NCI-H128 (cell line): ENCODE data around the gene NCS1.

ENCODE experiments used
- DNase-seq: peaks from one replicate; lab custom pipeline; 2025; ENCODE audit not compliant: unreplicated experiment; lab: John Stamatoyannopoulos, UW

The NCS1 gene

DNA sequence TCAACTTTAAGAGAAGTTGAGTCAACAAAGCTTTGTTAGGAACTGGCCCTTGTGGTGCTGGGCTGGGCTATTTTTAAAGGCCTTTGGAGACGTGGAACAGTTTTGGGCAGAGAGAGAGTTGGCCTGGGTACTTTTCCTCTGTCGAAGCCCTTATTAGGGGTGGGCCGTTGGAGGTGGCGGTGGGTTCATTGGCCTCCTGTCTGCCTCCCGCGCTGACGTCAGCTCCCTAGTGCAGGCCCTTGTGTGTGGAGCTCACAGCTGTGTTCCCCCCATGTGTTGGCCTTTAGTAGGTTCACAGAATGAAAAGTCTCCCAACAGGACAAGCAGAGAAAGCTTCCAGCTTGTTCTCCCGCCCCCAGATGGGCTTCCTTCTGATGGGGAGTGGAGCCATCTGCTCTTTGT lies 2.7 kb downstream of the NCS1 start:
- DNase-seq, result no peak

GRCh38 chr9:130175355-130175754 lies 3.2 kb downstream of the NCS1 start:
- DNase-seq, result no peak

DNA sequence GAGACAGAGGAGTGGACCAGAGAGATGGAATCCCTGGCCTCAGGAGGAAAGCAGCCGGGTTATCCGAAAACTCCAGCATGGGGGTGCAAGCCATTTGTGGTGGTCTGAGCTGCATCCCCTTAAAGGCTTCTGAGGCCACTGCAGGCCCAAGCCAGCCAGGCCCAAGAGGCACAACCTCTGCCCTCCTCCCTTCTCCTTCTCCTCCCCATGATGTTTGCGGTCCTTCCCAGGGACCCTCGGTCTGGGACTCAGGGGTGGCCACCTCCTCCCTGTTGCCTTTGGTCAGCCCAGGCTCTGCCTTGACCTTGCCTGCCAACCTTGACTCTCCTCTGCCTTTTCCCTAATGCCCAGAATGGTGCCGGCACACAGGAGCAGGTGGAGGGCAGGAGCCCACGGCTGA lies 4.6 kb downstream of the NCS1 start:
- no peak for DNase-seq

DNA sequence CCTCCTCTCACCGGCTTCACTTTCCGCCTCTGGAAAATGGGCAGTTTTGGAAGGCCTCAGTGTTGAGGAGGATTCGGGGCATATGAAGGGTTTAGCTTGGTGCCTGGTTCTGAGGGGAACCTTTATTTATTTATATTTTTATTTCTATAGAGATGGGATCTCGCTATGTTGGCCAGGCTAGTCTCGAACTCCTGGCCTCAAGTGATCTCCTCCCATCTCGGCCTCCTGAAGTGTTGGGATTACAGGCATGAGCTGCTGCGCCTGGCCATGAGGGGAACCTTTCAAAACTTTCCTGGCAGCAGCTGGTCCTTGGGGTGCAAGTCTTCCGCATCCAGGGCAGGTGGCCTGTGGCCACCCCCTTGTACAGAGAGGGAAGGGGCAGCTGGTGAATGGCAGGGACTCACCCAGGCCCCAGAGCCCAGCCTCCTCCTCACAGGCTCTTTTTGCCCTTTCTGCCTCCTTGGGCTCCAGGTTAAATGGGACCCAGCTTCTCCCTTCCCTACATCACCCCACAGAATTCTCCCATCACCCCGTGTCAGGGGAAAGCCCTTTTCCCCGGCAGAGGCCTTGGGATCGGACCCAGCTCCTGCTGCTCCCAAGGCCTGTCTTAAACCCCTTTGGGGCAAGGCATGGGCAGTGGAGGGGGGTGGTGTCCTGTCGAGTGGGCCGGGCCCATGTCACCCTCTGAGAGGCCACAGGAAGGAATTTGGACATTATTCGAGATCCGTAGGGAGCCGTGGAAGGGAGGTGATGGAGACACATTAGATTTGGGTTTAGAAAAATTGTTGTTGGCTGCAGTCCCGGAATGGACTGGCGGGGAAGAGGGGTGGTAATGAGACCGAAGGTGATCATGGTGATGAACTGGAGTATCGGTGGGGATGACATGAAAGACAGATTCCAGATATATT lies 5.9 kb downstream of the NCS1 start:
- no peak for DNase-seq

GRCh38 chr9:130179331-130179907 lies 7.2 kb downstream of the NCS1 start:
- no peak for DNase-seq

GRCh38 chr9:130180516-130180915 lies 8.3 kb downstream of the NCS1 start:
- no peak for DNase-seq

DNA sequence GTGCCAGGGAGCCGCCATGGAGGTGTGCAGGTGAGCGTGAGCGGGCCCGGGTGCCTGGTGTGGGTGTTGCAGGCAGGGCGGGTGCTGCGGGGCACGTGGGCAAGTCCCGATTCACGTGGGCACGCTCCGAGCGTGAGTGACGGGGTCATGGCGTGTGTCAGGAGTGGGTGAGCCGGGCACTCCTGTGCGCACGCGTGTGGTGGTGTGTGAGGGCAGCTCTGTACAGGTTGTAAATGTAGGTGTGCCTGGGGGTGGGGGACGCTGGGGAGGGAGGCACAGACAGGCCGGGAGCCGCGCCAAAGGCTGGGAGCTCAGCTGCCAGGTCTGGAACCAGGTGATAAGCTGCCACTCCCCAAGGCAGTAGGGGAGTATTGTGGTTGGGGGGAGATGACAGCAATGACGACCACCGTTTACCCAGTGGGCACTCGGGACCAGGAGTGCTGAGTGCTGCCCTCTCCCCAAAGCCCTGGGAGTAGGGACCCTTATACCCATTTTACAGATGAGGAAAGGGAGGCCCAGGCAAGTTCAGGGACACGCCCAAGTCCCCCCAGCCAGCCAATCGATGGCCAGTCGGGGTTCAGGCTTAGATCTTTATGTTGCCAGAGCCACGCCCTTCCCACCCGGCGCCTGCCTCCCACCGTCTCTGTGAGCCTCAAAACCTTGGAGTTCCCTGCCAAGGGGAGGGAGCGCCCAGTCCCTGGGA lies 9.6 kb downstream of the NCS1 start:
- DNase-seq, result no peak

- DNase-seq, result no peak
These were observed 10.2 kb downstream of the NCS1 start for GRCh38 chr9:130182381-130182909.

- DNase-seq, result no peak
These were observed 11.0 kb downstream of the NCS1 start for GRCh38 chr9:130183133-130183762.

- DNase-seq, result no peak
These were observed 12.8 kb downstream of the NCS1 start for GRCh38 chr9:130185017-130185416.

DNA sequence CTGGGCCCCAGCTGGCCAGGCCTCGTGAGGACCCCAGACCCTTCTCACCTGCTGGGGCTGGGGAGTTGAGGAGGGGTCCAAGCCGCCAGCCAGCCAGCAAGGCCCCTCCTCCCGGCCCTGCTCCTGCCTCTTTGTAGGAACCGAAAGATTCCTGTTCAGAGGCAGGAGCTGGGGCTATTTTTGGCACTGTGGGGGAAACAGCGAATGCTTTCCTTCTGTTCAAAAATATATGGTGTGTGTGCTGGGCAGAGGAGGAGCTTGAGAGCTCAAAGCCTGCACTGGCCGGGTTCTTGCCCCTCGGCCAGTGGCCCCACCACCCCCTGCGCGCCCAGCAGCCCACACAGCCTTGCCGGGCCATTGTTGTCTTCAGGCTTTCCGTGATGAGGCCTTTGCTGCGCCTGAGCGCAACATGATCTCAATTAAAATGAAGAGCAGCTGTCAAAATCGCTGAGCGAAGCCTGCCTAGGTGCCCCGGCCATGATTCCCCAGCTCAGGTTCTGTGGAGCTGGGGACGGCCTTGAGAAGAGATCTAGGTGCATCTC lies 13.4 kb downstream of the NCS1 start:
- DNase-seq, result no peak

- DNase-seq, result no peak
These were observed 13.8 kb downstream of the NCS1 start for GRCh38 chr9:130186051-130186450.

GRCh38 chr9:130186839-130187522 lies 14.8 kb downstream of the NCS1 start:
- no peak for DNase-seq

DNA sequence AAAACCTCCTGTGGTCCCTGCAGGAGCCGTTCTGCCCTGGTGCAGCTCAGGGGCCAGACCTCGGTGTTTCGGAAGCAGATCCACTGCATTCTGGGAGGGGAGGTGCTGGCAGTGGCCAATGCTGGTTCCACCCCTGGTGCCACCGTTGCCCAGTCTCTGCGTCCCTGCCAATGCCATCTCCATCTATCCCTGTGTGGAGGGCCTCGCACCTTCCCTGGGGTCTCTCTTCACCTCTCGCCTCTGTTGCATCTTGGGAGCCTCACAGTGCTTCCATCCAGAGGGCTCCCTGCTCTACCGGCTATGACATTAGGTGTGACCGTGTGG lies 15.3 kb downstream of the NCS1 start:
- DNase-seq, result no peak

DNA sequence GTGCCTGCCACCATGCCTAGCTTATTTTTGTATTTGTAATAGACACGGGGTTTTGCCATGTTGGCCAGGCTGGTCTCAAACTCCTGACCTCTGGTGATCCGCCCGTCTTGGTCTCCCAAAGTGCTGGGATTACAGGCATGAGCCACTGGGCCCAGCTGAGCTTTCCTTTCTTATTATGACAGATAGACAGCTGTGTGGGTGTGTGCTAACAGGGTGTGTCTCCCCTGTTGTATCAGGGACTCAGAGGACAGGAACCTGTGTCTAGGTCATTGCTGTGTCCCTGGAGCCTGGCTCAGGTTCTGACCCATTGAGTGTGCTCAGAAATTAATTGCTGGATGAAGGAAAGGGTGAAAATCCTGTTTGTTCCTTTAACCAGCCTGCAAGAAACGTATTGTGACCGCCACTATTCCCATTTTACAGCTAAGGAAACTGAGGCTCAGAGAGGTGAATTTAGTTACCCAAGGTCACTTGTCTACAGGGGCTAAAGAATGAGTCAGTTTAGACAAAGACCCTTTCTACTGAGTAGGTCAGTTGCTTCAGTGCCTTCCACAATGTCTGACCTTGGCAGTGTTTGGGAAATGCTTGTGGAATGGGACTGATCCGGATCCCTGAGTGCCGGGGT lies 16.8 kb downstream of the NCS1 start:
- no peak for DNase-seq

DNA sequence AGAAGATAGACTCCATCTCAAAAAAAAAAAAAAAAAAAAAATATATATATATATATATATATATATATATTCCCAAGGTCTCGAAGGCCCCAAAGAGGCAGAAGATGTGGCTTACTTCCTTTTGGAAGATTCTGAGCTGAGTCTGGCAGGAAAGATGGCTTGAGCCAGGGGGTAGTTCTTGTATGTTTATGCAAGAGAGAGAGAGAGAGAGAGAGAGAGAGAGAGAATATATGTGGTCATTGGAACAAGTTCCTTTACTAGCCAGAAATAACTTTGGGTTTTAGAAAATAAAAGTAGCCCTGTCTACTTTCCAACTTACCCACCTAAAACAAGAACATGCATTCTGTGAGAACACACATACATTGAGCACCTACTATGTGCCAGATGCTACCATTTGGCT lies 17.6 kb downstream of the NCS1 start:
- DNase-seq, result no peak

GRCh38 chr9:130191068-130191748 lies 19.0 kb downstream of the NCS1 start:
- DNase-seq, result no peak

DNA sequence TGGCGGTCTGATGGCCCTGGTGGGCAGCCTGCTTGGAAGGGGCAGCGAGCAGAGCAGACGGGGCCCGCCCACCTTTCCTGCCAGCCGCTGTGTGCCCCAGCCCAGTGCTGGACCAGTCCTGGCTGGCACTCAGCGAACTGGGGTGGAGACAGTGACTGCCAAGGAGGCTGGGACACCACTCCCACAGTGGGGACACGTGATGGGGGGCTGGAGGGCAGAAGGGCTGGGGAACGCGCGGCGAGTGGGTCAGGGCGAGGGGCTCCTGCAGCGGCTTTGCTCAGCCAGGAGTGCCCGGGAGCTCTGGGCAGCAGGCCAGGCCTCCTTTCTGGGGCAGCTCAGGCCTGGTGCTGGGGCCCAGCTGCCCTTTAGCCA lies 19.5 kb downstream of the NCS1 start:
- no peak for DNase-seq

- no peak for DNase-seq
These were observed 20.3 kb downstream of the NCS1 start for GRCh38 chr9:130192382-130192999.
